Choroid plexus epithelial cell (primary cell): ENCODE data around the gene NOBOX.

Source experiments
- DNase-seq: peaks from one replicate; pipeline ENCODE4 v3.0.0-alpha.2; 2010; ENCODE audit warnings: low read depth
- H3K4me3 ChIP-seq: 2 replicates; pipeline ENCODE4 v1.5.1; 2011; ENCODE audit warnings: low read depth, mild to moderate bottlenecking, control low read depth, low read length, moderate library complexity
- CTCF ChIP-seq: conservative IDR thresholded peaks from 2 replicates; pipeline ENCODE4 v1.5.1; 2011; ENCODE audit warnings: low read depth, mild to moderate bottlenecking, control low read depth, inconsistent platforms, low read length, moderate library complexity

The NOBOX gene

GRCh38 chr7:144403649-144404061 is at the start of gene NOBOX:
NOBOX (minus strand) TSS chr7:144403693.
- no peak for TF ChIP-seq CTCF
- DNase-seq: no peak
- no peak within 1 kb of the TSS for H3K4me3 ChIP-seq

GRCh38 chr7:144452064-144452463 is 48.6 kb upstream of the NOBOX start:
- H3K4me3 ChIP-seq: no peak overlapping the region
- no peak for TF ChIP-seq CTCF
- no peak for DNase-seq

- no peak for TF ChIP-seq CTCF
- H3K4me3 ChIP-seq: no peak overlapping the region
- no peak for DNase-seq
Measured at GRCh38 chr7:144445590-144445989, 42.1 kb upstream of the NOBOX start.

- no peak for DNase-seq
- H3K4me3 ChIP-seq: no peak overlapping the region
- no peak for TF ChIP-seq CTCF
Measured at GRCh38 chr7:144439717-144440205, 36.3 kb upstream of the NOBOX start.

- no peak overlapping the region for H3K4me3 ChIP-seq
- DNase-seq: peak; percentile 7
- no peak for TF ChIP-seq CTCF
Measured at GRCh38 chr7:144438759-144439158, 35.3 kb upstream of the NOBOX start.

- no peak overlapping the region for H3K4me3 ChIP-seq
- peak; percentile 90 for DNase-seq
- peak; percentile 65 for TF ChIP-seq CTCF
Measured at GRCh38 chr7:144437370-144438191, 34.1 kb upstream of the NOBOX start.

- no peak for DNase-seq
- H3K4me3 ChIP-seq: no peak overlapping the region
- TF ChIP-seq CTCF: no peak
Measured at GRCh38 chr7:144436500-144436899, 33.0 kb upstream of the NOBOX start.
